VCaP (cell line): ENCODE measurements around the gene TPPP2.

Experiments
- H3K27ac ChIP-seq: fragments of 450-650 bp; 2 replicates; pipeline ENCODE4 v1.5.1; 2017
- TF ChIP-seq, protein P1 (sequence below): fragments of 450-650 bp; conservative IDR thresholded peaks from 2 replicates; pipeline ENCODE4 v1.5.1; 2017; ENCODE audit warnings: mild to moderate bottlenecking, moderate library complexity

The TPPP2 gene

GRCh38 chr14:21032326-21033132 lies 2.5 kb downstream of the TPPP2 start:
- TF ChIP-seq, protein P1, sequence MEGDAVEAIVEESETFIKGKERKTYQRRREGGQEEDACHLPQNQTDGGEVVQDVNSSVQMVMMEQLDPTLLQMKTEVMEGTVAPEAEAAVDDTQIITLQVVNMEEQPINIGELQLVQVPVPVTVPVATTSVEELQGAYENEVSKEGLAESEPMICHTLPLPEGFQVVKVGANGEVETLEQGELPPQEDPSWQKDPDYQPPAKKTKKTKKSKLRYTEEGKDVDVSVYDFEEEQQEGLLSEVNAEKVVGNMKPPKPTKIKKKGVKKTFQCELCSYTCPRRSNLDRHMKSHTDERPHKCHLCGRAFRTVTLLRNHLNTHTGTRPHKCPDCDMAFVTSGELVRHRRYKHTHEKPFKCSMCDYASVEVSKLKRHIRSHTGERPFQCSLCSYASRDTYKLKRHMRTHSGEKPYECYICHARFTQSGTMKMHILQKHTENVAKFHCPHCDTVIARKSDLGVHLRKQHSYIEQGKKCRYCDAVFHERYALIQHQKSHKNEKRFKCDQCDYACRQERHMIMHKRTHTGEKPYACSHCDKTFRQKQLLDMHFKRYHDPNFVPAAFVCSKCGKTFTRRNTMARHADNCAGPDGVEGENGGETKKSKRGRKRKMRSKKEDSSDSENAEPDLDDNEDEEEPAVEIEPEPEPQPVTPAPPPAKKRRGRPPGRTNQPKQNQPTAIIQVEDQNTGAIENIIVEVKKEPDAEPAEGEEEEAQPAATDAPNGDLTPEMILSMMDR, result no peak
- no peak overlapping the region for H3K27ac ChIP-seq

DNA sequence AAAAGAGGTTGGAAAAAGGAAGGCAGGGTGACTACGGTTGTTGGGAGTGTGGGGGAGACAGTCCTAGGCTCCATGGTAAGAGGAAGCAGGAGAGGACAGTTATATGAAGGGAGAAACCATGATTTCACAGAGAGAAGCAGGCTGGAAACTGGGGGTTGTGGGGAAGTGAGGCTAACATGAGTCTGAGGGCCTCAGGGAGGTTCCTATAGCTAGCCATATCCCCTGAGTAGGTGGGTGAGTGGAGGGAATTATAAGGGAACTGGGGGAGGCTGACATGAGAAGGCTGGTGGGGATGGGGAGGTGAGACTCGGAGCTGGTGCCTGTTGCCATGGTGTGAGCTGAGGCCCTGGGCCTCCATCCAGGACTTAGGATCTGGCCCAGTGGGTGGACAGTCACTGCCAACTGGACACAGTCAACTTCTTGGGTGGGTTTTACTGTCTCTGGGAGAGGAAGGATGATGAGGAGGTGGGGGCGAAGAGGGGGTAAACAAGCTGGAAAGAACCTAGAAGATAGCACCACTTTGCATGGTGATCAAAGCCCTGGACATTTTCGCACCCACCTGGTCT lies 3.2 kb downstream of the TPPP2 start:
- TF ChIP-seq, protein P1, result no peak

GRCh38 chr14:21034707-21035106 lies 4.7 kb downstream of the TPPP2 start, which contains the start of gene RNASE13:
Gene RNASE13 (minus strand): TSS chr14:21034807. CDS start chr14:21034288, 519 bp downstream.
- no peak within 1 kb of the TSS for H3K27ac ChIP-seq
- TF ChIP-seq, protein P1, result no peak

More for the DNA sequence above, 3.2 kb downstream of the TPPP2 start:
- H3K27ac ChIP-seq, result no peak overlapping the region

GRCh38 chr14:21036751-21037150 lies 6.7 kb downstream of the TPPP2 start:
- TF ChIP-seq, protein P1, result no peak
- H3K27ac ChIP-seq, result no peak overlapping the region

GRCh38 chr14:21037156-21037555 lies 7.1 kb downstream of the TPPP2 start:
- H3K27ac ChIP-seq, result no peak overlapping the region
- TF ChIP-seq, protein P1, result no peak

DNA sequence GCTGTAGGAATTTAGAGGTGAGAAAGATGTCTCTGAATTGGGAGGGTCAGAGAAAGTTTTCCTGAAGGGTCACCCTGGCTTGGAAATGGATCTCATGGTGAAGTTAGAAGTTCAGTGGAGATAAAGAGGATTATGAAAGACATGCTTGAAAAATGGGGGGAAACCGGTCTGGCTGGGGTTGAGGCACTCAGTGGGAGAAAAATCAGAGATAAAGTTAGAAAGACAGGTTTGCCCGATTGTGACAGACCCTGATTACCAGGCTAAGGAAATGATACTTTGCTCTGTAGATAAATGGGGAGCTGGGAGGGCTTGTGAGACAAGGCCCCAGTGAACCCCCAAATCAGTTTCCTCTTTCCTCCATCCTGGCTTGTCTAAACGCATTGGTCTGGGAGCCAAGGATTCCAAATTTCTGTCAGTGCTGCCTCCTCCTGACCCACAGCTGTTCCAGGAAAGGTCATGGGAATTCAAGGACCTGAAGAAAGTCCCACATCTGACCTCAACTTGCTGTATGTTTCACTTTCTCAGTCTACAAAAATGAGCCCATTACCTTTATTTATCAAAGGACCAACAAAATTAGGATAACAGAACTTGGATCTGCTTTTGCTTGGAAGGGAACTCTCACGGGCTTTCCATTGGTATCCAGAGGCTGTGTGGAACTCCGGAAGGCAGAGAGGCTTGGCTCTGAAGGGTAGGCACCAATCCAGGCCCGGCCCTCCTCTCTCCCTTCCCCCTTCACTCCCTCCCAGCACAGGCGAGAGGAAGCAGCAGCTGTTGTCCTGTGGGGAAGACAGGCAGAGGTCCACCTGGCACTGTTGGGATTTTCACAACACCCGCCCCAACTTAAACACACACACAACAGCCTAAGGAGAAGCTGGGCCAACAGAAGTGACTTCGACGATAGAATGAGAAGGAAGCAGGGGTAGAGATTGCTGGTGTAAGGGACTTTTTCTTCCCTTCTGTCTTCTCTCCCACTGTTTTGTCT lies 8.7 kb downstream of the TPPP2 start:
- TF ChIP-seq, protein P1, result no peak
- 0 out of 2 replicates have a peak overlapping the region, but pooled peaks have one; percentile 11 for H3K27ac ChIP-seq
